ENCODE measurements around the gene TENM3. TPM values are rescaled to one million over a fixed set of nuclear protein-coding genes. Genes with fewer than 3 reads are reported as not detected.

Gene TENM3
- polyA plus RNA-seq, 3 donors = 1.8 to 10.3 (median 2.3) TPM

DNA sequence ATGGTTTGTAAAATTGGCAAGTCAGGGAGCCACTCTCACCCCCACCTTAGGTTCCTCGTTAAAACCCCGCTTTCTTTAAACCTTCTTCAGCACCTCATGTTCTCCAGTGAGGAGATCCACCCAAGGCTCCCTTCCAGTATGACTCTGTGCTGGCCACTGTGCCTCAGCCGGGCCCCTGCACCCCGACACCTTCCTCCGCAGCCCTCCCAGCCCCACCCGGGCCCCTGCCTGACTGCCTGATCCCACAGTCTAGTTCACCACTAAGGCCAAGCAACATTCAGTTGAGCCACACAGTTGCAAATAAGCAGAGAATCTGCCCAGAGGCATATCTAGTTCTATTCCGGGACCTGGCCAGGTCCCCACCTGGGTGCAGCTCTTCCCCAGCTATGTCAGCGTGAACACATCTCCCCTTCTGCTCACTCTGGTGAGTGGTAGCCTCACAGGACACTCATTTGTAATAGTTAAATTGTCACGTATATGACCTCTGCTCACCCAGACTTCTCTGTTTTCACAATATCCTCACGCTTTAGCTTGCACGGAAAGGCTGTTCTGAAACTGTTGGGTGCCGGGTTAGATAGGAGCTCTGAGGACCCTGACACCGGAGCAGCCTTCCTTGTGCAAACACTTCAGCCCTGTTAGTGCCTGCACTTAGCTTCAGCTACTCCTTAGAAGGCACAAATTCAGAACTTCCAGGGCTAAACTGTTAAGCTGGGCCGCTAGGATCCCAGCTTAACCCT, 527.2 kb downstream of the TENM3 start:
- 84 to 90% (median 88%) methylated on average over 14 of the region's 14 CpGs for WGBS, 3 donors

DNA sequence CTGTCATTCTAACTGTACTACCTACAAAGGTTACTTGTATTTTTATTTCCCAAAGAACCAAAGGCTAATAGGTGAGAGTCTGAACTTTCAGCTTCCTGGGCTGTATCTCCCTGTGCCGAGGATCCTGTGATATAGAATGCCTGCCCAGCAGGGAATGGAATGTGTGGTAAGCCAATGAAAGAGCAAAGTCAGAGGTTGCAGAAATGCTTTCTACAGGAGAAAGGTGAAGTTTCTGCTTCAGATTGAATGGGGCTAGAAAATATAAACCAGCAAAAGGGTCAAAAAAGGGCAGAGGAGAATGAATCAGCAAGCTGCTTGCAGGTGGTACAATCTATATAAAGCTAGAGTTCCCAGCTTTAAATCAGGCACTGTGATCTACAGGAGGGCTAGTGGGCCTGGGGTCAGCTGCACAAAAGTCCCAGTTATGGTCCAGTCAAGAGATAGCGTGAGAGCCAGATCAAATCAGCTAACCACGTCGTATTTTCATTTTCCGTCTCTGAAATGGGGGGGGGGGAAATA, 527.9 kb downstream of the TENM3 start:
- H3K27ac ChIP-seq (ENCODE audit: low read depth, low read length) = no peak overlapping the region
- WGBS, 3 donors = 66 to 74% (median 66%) methylated on average over 5 of the region's 5 CpGs

More for the DNA sequence above, 527.2 kb downstream of the TENM3 start:
- no peak overlapping the region for H3K27ac ChIP-seq (ENCODE audit: low read depth, low read length)

DNA sequence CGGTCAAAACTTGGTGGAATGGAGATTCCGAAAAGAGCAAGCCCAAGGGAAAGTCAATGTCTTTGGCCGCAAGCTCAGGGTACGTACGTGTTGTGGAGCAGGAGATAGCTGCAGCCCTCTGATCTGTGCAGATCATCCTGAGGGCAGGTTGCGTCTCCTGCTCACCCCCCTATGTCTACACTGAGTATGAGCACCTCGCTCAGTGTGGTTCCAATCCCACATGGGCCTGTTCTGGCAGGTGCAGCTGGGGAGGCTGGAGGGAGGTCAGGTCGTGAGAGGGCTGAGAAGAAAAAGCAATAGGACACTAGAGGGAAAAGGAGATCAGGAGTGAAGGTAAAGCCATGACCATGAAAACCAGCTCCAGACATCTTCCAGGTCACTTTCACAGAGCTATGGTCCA, 531.9 kb downstream of the TENM3 start:
- H3K27ac ChIP-seq (ENCODE audit: low read depth, low read length) = no peak overlapping the region
- 94 to 97% (median 96%) methylated on average over 8 of the region's 8 CpGs for WGBS, 3 donors

DNA sequence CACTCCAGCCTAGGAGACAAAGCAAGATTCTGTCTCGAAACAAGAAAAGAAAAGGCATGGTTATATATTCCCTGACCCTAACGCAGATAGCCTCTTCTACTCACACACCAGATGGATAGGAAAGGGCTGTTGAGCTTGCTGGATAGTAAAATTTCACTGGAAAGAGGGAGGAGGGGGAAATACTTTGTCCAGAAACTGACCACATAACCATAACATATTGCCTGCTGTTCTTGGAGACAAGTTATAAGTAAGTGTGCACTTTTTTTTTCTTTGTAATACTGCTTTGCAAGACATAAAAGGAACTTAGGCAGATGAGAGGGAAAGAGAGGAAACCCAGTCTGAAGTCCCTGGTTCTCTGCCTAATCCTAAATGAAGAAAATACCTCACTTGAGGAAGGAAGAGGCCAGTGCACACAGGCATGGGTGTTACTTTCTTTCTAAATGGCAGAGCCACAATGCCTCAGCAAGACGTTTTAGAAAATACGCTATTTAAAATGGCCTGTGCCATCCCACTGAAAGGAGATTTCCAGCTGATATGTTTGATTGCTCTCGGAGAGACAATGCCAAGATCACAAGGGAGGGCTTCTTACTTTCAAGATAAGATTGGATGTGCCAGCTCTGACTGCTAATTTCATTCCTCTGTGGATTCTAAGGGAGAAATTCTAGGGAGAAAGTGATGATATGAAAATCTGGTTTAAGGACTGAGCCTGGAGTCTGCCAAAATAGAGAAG, 533.3 kb downstream of the TENM3 start:
- H3K27ac ChIP-seq (ENCODE audit: low read depth, low read length) = no peak overlapping the region
- WGBS, 3 donors = 53 to 82% (median 64%) methylated on average over 5 of the region's 5 CpGs

DNA sequence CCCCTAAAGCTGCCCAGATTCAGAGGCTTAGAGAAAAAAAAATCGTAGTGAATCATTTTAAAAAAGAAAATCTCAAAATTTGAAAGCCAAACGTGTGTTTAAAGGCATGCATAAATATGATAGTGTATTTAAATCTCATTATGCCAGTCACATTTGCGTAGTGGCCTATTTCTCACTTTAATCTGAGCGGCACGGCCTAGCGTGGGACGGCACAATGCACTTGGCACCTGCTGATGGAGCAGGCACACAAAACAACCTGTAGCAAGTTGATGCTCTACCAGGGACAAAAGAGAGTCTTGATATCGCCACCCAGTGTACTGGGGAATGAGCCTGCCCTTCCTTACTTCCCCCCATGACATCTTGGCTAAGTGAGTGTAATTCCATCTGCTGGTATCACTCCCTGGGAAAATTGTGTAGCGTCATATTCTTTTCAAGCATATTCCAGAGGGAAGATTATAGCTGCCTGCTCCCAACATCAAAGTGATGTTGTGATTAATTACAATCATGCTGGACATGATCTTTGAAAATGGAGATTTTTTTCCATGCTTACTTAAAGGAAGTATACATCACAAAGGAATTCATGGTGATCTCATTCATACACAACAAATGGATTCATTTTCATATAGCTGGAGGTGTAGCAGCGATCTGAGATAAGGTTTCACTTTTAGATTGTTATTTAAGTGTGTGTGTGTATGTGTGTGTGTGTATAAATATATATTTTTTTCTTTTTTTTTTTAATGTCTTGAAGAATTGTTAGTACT, 535.2 kb downstream of the TENM3 start:
- no peak overlapping the region for H3K27ac ChIP-seq (ENCODE audit: low read depth, low read length)
- 84 to 88% (median 86%) methylated on average over 10 of the region's 10 CpGs for WGBS, 3 donors

DNA sequence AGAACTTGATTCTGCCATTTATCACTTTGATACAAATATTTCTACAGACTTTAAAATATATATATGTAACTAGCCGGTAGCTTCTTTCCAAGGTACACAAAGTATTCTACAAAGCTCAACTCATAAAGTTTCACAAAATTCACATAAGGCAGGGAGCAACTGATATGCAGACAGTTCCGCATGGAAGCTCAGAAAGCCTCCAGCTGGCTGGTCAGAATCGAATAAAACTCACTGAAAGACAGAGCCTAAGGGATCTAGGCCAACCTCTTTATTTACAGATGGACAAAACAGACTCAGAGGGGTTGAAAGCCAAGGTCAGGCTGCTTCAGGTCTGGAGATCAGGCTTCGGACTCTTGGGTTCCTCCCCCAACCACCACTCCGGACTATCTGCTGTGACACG, 543.8 kb downstream of the TENM3 start:
- WGBS, 3 donors = 86 to 90% (median 86%) methylated on average over 6 of the region's 6 CpGs
- H3K27ac ChIP-seq (ENCODE audit: low read depth, low read length) = no peak overlapping the region

DNA sequence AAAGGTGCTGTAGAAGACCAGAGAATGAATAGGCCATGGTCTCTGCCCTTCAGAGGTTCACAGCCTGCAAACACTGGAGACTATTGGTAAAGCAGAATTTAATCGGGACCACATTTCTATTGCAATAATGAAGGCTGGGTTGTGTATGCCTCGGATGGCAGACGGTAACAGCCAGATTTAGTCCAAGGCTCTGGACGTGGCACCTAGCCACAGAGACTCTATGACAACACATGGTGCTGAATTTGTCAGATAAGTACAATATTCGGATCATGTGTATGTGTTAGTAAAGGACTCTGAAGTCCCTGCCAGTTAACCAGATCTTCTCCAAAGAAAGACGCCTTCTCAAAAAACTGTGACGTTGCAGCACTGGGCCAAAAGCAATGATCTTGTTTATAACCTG, 545.0 kb downstream of the TENM3 start:
- no peak overlapping the region for H3K27ac ChIP-seq (ENCODE audit: low read depth, low read length)
- WGBS, 3 donors = 36 to 83% (median 78%) methylated on average over 7 of the region's 7 CpGs

DNA sequence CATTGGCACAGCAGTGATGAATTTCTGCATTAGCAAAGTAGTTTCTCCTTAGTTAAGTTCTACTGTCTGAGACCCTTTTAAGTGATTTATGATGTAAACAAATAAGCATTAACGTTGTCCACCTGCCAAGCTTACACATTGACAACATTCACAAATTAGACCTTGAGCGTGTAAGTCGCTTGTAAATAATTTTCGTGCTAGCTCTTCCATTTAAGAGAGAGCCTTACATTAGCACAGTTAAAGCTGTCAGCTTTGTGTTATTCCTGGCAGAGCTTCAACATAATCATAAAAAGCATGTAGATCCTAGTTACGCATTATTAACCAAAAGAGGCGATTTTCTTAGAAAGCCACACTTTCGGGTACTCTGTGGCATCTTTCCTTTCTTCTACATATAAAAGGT, 546.3 kb downstream of the TENM3 start:
- H3K27ac ChIP-seq (ENCODE audit: low read depth, low read length) = no peak overlapping the region
- WGBS, 3 donors = 68 to 81% (median 80%) methylated on average over 7 of the region's 7 CpGs

DNA sequence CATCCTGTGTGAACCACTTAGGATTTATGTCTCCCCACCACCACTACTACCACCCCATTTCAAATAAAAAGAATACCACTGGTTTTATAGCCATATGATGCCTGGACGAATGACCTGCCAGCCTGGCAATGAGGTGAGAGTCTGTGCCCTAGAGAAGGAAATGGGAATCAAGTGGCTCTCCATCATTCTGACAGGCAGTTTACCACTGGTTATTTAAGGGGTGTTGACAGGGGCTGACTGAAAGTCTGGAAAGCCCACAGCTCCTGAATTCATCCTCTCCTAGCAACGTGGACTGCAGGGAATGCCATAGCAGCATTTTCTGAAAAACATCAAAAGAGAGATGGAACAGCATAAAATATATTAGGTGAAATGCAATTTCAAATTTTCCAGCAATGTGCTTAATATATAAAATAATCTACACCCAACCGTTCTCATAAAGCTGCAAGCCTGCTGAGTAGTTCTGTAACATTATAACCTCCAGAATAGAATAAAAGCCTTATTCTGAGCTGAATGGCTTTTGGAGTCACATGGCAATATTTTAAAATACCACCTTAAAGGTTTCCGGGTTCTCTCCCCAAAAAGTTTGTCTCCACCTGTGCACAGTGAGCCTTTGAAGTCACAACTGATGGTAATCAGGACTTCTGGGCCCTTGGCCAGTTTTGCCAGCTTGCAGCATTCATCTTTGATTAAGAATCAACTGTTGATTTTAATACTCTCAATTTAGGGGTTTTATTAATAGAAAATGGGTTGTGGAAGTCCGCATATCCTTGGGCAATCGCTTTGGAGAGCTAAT, 552.4 kb downstream of the TENM3 start:
- 66 to 70% (median 67%) methylated on average over 6 of the region's 6 CpGs for WGBS, 3 donors
- no peak overlapping the region for H3K27ac ChIP-seq (ENCODE audit: low read depth, low read length)

DNA sequence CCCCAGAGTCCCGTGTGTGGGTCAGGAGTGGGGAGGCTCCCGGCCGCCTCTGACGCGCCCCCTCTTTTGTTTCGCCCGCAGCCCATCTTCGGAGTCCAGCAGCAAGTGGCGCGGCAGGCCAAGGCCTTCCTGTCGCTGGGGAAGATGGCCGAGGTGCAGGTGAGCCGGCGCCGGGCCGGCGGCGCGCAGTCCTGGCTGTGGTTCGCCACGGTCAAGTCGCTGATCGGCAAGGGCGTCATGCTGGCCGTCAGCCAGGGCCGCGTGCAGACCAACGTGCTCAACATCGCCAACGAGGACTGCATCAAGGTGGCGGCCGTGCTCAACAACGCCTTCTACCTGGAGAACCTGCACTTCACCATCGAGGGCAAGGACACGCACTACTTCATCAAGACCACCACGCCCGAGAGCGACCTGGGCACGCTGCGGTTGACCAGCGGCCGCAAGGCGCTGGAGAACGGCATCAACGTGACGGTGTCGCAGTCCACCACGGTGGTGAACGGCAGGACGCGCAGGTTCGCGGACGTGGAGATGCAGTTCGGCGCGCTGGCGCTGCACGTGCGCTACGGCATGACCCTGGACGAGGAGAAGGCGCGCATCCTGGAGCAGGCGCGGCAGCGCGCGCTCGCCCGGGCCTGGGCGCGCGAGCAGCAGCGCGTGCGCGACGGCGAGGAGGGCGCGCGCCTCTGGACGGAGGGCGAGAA, 556.5 kb downstream of the TENM3 start:
- 93 to 94% (median 94%) methylated on average over 85 of the region's 85 CpGs for WGBS, 3 donors
- no peak overlapping the region for H3K27ac ChIP-seq (ENCODE audit: low read depth, low read length)

DNA sequence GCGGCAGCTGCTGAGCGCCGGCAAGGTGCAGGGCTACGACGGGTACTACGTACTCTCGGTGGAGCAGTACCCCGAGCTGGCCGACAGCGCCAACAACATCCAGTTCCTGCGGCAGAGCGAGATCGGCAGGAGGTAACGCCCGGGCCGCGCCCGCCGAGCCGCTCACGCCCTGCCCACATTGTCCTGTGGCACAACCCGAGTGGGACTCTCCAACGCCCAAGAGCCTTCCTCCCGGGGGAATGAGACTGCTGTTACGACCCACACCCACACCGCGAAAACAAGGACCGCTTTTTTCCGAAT, 557.0 kb downstream of the TENM3 start:
- no peak overlapping the region for H3K27ac ChIP-seq (ENCODE audit: low read depth, low read length)
- WGBS, 3 donors = 87 to 94% (median 87%) methylated on average over 29 of the region's 29 CpGs

DNA sequence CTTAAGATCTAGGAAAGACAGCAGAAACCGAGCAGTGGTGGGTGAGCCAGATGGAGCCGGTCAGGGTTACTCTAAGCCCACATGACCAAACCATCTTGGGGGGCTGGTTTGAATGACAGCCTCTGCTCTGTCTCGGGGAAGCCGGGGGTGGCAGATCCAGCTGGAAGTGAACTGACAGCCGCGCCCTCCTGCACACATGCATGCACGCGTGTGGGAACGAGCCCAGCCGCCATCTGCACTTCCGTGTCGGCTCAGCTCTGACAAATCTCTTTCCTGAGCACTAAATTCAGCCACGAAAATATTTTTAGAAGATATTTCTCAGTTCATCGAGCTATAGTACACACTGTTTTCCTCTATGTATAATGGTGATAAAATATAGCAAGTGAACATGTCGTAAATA, 558.4 kb downstream of the TENM3 start:
- H3K27ac ChIP-seq (ENCODE audit: low read depth, low read length) = no peak overlapping the region
- 77 to 89% (median 83%) methylated on average over 15 of the region's 15 CpGs for WGBS, 3 donors

DNA sequence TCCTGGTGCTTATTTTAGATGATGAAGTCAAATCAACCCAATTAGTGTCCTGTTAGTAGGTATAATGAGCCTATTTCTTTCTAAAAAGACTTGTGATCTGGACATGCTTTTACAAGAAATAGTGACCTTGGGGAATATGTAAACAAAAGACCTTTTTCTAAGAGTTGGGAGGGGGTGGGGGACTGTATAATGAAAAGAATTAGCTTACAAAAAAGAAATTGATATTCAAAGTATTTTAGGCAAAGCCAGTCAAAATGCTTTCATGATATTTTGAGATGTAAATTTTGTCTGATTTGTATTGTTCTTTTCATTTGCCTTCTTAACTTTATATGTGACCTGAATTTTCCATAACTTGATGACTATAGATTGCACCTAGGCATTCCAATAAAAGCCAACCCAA, 559.4 kb downstream of the TENM3 start:
- H3K27ac ChIP-seq (ENCODE audit: low read depth, low read length) = no peak overlapping the region

DNA sequence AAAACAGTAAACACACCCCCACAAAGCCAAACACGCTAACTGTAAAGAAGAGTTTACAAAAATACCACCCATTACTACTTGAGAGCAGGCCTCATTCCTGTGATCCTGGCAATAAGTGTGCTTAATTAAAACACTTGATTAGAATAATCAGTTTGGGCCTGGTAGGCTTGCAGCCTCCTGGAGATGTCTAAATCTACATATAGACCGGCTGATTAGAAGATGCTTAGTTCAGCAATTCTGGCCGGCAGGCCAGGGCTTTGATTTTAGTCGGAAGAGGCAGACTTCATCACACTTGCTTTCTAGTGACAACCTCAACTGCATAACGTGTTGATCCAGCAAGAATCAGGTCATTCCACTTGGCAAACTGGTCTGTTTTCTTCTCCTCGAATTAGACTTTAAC, 560.0 kb downstream of the TENM3 start:
- WGBS, 3 donors = 75 to 83% (median 80%) methylated on average over 6 of the region's 6 CpGs
- H3K27ac ChIP-seq (ENCODE audit: low read depth, low read length) = no peak overlapping the region

DNA sequence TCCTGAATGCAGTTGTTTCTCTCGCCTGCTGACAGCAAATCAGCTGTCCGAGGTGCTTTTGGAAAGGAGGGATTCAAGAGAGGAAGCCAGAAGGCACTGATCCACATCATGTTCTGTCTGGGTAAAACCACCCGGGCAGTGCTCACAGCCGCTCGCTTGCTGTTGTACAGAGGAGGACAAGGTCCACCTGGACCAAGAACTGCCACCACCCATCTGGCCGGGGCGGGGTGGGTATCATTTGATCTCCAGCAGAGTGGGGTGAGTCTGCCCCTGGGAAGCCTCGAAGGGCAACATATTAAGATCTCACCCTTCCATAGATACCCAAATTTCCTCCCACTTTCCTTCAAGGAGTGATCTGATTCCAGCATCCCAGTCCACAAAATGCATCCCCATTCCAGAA, 560.9 kb downstream of the TENM3 start:
- 77 to 87% (median 86%) methylated on average over 8 of the region's 8 CpGs for WGBS, 3 donors
- H3K27ac ChIP-seq (ENCODE audit: low read depth, low read length) = no peak overlapping the region

DNA sequence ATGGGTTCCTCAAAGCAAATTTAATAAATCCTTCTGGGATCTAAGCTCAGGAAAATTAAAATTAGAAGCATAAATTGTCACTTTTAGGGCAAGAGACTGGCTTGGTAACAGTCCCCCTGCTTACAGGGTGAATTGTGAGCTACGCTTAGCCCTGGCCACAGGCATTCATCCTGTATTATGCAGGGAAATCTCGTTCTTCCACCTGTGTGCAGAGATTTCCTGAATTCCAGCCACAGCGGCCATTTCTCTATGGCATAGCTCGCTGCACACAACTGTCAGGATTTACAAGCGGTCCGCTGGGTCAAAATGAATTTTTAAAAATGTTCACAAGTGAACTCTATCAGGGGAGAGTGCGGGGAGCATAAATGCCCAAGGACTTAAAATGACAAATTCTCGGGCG, 562.1 kb downstream of the TENM3 start:
- no peak overlapping the region for H3K27ac ChIP-seq (ENCODE audit: low read depth, low read length)
- WGBS, 3 donors = 72 to 82% (median 76%) methylated on average over 9 of the region's 9 CpGs

DNA sequence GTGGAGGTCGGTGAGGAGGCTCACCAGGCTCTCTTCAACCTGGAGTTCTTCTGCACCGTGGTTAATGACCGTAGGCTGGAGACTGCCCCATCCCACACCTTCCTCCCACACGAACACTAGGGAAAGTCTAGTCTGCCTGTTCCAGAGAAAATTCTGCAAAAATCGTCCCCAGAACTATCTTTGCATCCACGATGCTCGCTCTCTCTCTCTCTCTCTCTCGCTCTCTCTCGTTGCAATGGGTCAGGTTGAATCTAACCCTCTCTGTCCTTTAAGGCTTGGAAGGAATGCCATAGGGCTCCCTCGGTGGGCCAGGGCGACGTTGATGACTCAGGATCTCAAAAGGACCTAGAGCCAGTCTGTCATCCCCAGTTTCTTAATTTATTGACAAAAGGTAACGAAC, 562.5 kb downstream of the TENM3 start:
- no peak overlapping the region for H3K27ac ChIP-seq (ENCODE audit: low read depth, low read length)
- 51 to 69% (median 58%) methylated on average over 11 to 13 of the region's 13 CpGs for WGBS, 3 donors

Measured in adipose tissue (tissue), 3 donors.